ENCODE results near the gene SNCB. TPM values are rescaled to one million over a fixed set of nuclear protein-coding genes. Genes with fewer than 3 reads are reported as not detected.

Gene SNCB
- total RNA-seq = 0.16 and 1.1 TPM in 2 replicates

DNA sequence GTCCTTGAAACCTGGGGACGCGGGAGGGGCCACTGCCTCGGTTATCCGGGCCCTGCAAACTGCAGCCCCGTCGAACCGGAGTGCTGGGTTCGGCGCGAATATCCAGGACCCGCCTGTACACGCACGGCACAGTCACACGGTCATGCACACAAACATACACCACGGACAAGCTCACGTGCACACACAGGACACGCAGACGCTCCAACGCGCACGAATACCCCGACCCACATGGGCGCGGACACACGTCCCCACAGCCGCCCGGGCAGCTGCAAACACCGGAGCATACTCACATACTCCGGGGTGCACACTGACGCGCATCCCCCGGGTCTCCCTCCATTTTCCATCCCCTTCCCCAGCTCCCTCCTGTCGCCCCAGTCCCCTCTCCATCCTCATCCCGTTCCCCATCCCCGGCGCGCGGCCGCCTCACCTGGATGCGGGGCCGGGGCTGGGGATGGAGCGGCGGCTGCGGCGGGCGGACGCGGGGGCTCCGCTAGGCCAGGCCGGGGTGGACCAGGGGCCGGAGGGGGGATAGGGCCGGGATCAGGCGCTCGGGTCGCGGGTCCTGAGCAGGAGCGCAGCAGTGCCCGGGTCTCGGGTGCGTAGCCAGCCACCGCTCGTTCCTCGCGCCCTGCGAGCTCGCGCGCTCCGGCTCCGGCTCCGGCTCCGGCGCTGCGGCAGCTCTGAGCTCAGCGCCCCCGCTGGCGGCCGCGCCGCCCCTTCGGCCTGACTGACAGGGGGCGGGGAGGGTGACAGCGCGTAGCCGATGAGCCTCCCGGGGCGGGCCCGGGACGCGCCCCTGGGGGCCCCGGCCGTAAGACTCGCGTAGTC lies at the start of gene SNCB, which contains the start of gene EIF4E1B:
TSS of gene SNCB (minus strand) at position 682 of the 828 bp plus-strand sequence. CDS start 880 bp downstream, outside the sequence.
TSS of gene EIF4E1B (plus strand) at position 823 of the 828 bp plus-strand sequence. CDS start 12,113 bp downstream, outside the sequence.

DNA sequence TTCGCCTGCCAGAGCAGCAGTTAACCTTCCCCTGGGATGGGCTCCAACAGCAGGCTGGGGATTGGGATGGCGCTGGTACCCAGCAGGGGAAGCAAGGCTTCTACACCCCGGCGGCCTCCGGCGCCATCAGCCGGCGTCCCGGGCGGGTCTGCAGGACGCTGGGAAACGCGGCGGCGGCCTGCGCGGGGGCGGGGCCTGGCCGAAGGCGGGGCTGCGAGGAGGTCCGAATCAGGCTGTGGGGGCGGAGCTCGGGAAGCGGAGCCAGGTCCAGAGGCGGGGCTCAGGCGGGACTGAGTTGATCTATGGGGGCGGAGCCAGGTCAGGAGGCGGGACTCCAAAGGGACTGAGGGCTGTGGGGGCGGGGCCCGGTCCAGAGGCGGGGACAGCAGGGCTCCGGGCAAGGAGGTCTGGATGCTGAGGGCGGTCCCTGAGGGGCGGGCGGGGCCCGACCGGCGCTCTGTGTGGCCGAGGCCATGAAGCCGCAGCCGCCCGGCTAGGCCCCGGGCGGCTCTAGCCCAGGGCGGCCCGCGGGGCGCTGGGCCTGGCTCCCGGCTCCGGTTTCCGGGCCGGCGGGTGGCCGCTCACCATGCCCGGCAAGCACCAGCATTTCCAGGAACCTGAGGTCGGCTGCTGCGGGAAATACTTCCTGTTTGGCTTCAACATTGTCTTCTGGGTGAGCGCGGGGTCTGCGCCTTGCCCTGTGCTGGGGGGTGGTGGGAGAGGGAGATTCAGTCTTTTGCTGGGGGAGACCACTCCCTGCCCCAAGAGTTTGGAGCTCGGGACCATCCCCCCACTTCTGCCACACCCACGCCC lies 16.9 kb upstream of the SNCB start, which contains the start of gene TSPAN17:
TSS of gene TSPAN17 (plus strand) at position 455 of the 813 bp plus-strand sequence. CDS start at position 587, 132 bp downstream.

DNA sequence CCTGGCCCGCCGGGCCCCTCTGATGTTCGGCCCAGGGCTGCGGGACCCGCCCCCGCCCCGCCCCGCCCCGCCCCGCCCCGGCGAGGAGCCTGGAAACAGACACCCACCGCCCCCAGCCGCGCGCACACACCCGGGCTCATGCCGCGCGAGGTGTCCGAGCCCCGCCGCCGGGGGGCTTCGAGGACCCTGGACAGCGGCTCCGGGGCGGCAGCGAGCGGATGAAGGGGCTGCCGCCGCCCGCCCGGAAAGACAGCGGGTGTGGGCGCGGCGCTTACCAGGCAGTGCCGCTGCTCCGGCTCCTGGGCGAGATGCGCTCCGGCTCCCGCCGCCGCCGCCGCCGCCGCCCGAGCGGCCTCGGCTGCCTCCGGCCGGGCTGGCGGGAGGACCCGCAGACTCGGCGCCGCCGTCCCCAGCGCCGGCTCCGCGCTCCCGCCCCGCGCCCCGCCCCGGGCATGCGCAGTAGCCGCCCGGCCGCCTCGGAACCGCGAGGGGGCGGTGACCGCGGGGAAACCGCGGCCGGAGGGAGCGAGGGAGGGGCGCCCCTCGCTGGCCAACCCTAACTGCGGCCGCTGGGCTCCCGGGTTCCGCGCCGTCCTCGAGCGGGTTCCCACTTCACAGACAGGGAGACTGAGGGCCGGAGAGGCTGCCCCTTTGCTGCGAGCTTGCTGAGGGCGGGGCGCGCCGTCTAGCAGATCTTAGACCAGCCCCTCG lies 20.5 kb downstream of the SNCB start, which contains the start of gene GPRIN1:
TSS of gene GPRIN1 (minus strand) at position 433 of the 711 bp plus-strand sequence. CDS start 10,322 bp downstream, outside the sequence.

Other genes starting within 250 kb of the SNCB start
- 15.9 and 19.8 TPM in 2 replicates for gene NOP16, start 241.9 kb downstream of the SNCB start, total RNA-seq
- gene HIGD2A, start 241.8 kb downstream of the SNCB start, total RNA-seq = 20.6 and 27.6 TPM in 2 replicates
- 88.4 and 171 TPM in 2 replicates for gene CLTB, start 214.0 kb downstream of the SNCB start, total RNA-seq
- 24.3 and 66.0 TPM in 2 replicates for gene FAF2, start 182.1 kb downstream of the SNCB start, total RNA-seq
- 1.6 and 8.5 TPM in 2 replicates for gene RNF44, start 93.1 kb downstream of the SNCB start, total RNA-seq
- under 0.01 TPM in 1 of 2 replicates, not detected in the other for gene CDHR2, start 81.2 kb downstream of the SNCB start, total RNA-seq
- 2.9 and 6.0 TPM in 2 replicates for gene GPRIN1, start 20.4 kb downstream of the SNCB start, total RNA-seq
- gene EIF4E1B, start 141 bp upstream of the SNCB start, total RNA-seq = not detected in 2 replicates
- gene TSPAN17, start 16.9 kb upstream of the SNCB start, total RNA-seq = 39.7 and 55.1 TPM in 2 replicates
- gene UNC5A, start 180.0 kb upstream of the SNCB start, total RNA-seq = 0.97 and 3.3 TPM in 2 replicates

All from bladder microvascular endothelial cell (primary cell).